Measurements from ENCODE around the gene IL1RL2.

Gene IL1RL2

GRCh38 chr2:102289129-102289528 is 102.3 kb downstream of the IL1RL2 start:
- H3K4me3 ChIP-seq (ENCODE audit: low read depth, low read length): no peak overlapping the region
- no peak for TF ChIP-seq CTCF (IDR thresholded peaks at IDR 0.05; ENCODE audit: low read depth, low read length)
